ENCODE results near the gene DNAJC25.

The DNAJC25 gene

DNA sequence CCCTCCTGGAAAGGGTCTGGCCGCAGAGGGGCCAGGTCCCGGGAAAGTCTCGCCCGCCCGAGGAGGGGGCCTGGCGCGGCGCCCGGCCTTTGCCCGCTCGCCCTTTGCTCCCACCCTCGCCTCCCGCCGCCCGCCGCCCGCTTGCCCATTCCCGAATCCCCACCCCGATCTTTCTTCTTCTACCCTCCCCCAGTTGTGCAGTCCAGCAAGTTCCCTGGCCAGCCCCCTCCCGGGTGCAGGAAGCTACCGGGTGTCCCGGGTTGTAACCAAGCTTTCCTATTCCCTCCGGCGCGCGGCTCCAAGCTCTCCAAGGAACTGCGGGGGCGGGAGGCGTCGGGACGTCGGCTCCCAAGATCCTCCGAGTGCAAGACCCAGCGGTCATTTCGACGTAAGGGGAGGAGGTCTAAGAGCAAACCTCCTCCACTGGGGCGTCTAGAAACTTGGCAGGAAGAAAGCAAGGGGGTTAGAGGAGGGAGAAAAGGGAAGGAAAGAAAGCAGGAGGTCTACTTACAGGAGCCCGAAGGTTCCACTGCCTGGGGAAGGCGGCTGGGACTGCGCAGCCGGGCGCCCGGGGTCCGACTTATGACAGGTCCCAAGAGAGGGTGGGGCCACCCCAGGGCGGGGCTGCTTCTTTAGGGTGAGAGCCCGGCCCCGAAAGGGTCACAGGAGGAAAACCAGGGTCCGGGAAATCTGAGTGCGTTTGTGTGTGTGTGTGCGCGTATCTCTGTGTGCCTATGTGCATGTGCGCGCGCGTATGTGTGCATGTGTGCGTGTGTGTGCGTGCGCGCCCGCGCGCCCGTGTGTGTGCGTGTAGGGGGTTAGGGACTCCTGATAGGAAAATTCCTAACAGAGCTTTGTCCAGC lies 31.8 kb upstream of the DNAJC25 start, which contains the start of gene PTGR1:
Gene PTGR1, minus strand, starts transcription at position 556 of the 863 bp plus-strand sequence. CDS start 2,225 bp downstream, outside the sequence.
- TF ChIP-seq, protein P1, sequence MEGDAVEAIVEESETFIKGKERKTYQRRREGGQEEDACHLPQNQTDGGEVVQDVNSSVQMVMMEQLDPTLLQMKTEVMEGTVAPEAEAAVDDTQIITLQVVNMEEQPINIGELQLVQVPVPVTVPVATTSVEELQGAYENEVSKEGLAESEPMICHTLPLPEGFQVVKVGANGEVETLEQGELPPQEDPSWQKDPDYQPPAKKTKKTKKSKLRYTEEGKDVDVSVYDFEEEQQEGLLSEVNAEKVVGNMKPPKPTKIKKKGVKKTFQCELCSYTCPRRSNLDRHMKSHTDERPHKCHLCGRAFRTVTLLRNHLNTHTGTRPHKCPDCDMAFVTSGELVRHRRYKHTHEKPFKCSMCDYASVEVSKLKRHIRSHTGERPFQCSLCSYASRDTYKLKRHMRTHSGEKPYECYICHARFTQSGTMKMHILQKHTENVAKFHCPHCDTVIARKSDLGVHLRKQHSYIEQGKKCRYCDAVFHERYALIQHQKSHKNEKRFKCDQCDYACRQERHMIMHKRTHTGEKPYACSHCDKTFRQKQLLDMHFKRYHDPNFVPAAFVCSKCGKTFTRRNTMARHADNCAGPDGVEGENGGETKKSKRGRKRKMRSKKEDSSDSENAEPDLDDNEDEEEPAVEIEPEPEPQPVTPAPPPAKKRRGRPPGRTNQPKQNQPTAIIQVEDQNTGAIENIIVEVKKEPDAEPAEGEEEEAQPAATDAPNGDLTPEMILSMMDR (IDR thresholded peaks at IDR 0.05; ENCODE audit: low read depth, low read length), result no peak
- peak; percentile 90 for DNase-seq (ENCODE audit: low read depth, low spot score)
- in situ Hi-C loops (cut with HindIII; ENCODE audit: low sequenced_read_pairs), result no loop called here
- H3K4me3 ChIP-seq (ENCODE audit: low read depth, low read length), result peak within 1 kb of the TSS; percentile 76

DNA sequence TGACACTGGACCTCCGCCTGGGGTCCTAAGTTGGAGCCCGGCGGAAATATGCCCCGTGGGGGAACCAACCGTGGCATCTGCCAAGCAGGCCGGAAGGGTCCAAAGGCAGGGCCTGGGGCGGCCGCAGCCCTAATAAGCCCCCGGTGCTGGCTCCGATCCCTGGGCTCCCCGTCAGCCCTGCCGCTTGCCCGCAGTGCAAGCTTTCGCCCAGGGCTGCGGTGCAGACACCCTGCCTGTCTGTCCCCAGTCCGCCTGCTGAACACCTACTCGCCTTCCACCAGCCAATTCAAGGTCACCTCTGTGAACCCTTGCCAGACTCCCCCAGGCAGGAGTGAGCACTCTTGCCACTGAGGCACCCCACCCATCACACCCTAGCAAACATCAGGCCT lies 31.2 kb upstream of the DNAJC25 start:
- in situ Hi-C loops (cut with HindIII; ENCODE audit: low sequenced_read_pairs), result no loop called here
- TF ChIP-seq, protein P1 (IDR thresholded peaks at IDR 0.05; ENCODE audit: low read depth, low read length), result no peak
- H3K4me3 ChIP-seq (ENCODE audit: low read depth, low read length), result peak overlapping the region; percentile 76
- DNase-seq (ENCODE audit: low read depth, low spot score), result no peak

DNA sequence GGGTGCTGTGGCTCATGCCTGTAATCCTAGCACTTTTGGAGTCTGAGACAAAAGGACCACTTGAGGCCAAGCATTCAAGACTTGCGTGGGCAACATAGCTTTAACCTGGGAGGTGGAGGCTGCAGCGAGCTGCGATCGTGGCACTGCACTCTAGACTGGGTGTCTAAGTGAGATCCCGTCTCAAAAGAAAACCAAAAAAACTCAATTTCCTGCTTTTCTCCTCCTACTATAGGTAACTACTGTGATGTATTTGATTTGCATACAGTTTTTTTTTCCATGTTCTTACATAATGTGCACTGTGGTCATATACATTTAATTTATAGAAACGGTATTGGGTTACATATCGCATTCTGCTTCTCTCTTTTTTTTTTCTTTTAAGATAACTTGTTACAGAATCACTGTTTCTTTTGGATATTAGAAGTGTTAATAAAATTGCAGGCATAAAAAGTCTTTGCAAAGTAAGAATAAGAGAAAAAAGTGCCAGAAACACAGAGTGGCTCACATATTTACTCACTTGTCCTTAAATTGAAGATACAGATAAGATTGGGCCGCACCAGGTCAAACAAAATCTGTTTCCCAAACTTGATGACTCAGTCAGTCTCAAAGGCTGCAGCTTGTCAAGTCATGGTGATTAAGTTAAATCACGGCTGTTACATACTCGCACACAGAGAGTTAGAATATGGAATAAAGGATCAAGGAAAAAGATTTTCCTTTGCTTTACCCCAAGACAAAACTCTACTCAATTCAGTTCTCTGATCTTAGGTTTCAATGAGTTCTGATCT lies 29.7 kb upstream of the DNAJC25 start:
- TF ChIP-seq, protein P1 (IDR thresholded peaks at IDR 0.05; ENCODE audit: low read depth, low read length), result no peak
- in situ Hi-C loops (cut with HindIII; ENCODE audit: low sequenced_read_pairs), result no loop called here
- H3K4me3 ChIP-seq (ENCODE audit: low read depth, low read length), result no peak overlapping the region
- no peak for DNase-seq (ENCODE audit: low read depth, low spot score)

DNA sequence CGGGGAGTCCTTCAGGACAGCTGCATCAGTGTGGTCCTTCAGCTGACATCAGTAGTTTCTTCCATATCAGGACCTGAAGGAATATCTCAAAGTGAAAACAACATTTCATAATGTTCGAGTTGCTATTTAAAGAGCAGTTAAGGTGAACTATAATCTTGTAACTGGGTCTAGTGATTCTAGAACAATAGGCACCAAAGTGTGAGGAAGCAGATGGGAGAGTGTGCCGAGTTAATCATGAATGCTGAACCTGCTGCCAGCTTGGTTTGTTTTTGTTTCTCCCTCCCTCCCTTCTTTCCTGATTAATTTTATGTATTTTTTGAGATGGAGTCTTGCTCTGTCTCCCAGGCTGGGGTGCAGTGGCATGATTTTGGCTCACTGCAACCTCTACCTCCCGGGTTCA lies 28.1 kb upstream of the DNAJC25 start:
- DNase-seq (ENCODE audit: low read depth, low spot score), result no peak
- TF ChIP-seq, protein P1 (IDR thresholded peaks at IDR 0.05; ENCODE audit: low read depth, low read length), result no peak
- no peak overlapping the region for H3K4me3 ChIP-seq (ENCODE audit: low read depth, low read length)
- in situ Hi-C loops (cut with HindIII; ENCODE audit: low sequenced_read_pairs), result no loop called here

DNA sequence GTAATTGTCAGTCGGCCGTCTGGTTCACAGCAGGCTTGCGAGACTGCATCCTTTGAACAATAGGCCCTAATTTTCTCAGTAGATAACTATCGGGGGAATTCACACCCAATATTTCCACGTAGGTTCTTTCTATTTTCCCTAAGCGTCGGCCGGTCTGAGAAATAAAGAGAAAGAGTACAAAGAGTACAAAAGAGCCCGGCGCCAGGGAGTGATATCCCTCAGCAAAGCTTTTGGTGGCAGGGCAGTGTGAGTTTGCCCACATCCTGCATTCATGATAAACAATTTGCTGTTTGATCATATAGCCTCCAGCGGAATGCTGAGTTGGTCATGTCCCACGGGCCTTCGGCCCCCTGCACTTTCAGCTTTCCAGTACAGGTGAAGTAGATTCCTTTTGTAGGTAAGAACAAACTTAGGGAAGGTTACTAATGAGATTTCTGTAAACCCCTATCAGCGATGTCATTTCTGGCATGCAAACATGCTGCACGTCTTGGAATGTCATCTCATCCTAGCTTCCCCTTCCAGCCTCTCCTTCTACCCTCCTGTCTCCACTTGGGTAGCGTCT lies 27.0 kb upstream of the DNAJC25 start:
- H3K4me3 ChIP-seq (ENCODE audit: low read depth, low read length), result no peak overlapping the region
- DNase-seq (ENCODE audit: low read depth, low spot score), result no peak
- in situ Hi-C loops (cut with HindIII; ENCODE audit: low sequenced_read_pairs), result no loop called here
- TF ChIP-seq, protein P1 (IDR thresholded peaks at IDR 0.05; ENCODE audit: low read depth, low read length), result no peak

DNA sequence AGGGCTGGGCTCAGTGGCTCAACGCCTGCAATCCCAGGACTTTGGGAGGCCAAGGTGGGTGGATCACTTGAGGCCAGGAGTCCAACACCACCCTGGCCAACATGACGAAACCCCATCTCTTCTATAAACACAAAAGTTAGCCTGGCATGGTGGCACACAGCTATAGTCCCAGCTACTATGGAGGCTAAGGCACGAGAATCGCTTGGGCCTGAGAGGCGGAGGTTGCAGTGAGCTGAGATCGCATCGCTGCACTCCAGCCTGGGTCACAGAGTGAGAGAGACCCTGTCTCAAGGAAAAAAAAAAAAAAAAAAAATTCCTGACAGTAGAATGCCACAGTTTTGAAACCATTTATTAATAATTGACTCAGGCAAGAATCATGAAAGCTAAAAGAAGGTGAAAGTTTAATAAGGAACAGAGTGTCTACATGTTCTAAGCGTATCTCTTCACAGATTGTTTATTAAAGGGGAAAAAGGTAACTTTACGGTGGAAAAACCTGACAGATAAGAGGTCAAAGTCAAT lies 26.0 kb upstream of the DNAJC25 start:
- DNase-seq (ENCODE audit: low read depth, low spot score), result no peak
- in situ Hi-C loops (cut with HindIII; ENCODE audit: low sequenced_read_pairs), result no loop called here
- TF ChIP-seq, protein P1 (IDR thresholded peaks at IDR 0.05; ENCODE audit: low read depth, low read length), result no peak
- no peak overlapping the region for H3K4me3 ChIP-seq (ENCODE audit: low read depth, low read length)

All from astrocyte of the spinal cord (primary cell).